AG10803 (cell line): ENCODE measurements around the gene PRRC2A.

Source experiments
- DNase-seq: peaks from one replicate; pipeline ENCODE4 v3.0.0; 2010; ENCODE audit warnings: low read depth
- H3K4me3 ChIP-seq: 2 replicates; pipeline ENCODE4 v1.5.1; 2011; ENCODE audit warnings: mild to moderate bottlenecking, low read length, control low read depth
- TF ChIP-seq, protein P1 (sequence below): conservative IDR thresholded peaks from 2 replicates; pipeline ENCODE4 v1.5.1; 2011; ENCODE audit warnings: mild to moderate bottlenecking, low read length, control low read depth, inconsistent platforms

Gene PRRC2A

DNA sequence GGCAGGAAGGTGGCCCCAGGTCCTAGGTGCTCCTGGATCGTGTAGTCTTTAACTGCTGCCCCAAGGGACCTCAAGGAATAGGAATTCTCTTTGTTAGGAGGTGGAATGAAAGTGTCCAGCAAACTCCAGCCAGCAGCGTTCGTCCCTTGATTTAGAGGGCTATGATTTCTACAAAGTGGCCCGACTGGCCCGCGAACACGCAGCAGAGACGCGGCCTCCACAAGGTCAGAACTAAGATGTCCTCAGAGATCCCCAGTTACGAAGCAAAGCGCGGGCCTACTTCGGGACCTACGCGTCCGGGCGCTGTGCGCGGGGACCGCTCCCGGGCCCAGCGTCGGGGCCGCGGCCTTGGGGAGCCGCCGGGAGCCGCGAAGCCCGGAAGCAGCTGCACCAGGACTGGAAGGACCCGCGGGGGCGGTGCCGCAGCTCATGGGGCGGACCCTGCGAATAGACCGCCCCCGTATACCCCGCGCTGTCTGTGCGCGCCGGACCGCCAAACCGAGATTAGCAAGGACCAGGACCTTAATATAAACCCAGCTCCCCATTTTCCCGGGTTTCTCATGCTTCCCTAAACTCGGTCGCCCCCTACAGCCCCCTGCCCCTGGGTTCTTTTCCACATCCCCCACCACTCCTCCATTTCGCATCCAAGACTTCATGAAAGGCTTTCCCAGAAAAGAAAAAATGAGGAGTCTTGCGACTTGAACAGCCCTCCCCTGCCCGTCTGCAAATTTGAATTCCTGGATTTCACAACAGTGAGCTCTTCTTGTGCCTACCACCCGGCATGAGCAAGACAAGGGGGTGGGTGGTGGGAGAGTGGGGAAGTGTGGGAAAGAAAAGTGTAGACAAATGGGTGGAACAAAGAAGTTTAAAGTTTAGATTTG, 40.1 kb downstream of the PRRC2A start, which contains the start of gene C6orf47:
Gene C6orf47, minus strand, starts transcription at position 398 of the 881 bp plus-strand sequence. CDS start 831 bp downstream, outside the sequence.
- peak; percentile 75 for DNase-seq
- TF ChIP-seq, protein P1, sequence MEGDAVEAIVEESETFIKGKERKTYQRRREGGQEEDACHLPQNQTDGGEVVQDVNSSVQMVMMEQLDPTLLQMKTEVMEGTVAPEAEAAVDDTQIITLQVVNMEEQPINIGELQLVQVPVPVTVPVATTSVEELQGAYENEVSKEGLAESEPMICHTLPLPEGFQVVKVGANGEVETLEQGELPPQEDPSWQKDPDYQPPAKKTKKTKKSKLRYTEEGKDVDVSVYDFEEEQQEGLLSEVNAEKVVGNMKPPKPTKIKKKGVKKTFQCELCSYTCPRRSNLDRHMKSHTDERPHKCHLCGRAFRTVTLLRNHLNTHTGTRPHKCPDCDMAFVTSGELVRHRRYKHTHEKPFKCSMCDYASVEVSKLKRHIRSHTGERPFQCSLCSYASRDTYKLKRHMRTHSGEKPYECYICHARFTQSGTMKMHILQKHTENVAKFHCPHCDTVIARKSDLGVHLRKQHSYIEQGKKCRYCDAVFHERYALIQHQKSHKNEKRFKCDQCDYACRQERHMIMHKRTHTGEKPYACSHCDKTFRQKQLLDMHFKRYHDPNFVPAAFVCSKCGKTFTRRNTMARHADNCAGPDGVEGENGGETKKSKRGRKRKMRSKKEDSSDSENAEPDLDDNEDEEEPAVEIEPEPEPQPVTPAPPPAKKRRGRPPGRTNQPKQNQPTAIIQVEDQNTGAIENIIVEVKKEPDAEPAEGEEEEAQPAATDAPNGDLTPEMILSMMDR = no peak
- peak within 1 kb of the TSS; percentile 92 for H3K4me3 ChIP-seq

DNA sequence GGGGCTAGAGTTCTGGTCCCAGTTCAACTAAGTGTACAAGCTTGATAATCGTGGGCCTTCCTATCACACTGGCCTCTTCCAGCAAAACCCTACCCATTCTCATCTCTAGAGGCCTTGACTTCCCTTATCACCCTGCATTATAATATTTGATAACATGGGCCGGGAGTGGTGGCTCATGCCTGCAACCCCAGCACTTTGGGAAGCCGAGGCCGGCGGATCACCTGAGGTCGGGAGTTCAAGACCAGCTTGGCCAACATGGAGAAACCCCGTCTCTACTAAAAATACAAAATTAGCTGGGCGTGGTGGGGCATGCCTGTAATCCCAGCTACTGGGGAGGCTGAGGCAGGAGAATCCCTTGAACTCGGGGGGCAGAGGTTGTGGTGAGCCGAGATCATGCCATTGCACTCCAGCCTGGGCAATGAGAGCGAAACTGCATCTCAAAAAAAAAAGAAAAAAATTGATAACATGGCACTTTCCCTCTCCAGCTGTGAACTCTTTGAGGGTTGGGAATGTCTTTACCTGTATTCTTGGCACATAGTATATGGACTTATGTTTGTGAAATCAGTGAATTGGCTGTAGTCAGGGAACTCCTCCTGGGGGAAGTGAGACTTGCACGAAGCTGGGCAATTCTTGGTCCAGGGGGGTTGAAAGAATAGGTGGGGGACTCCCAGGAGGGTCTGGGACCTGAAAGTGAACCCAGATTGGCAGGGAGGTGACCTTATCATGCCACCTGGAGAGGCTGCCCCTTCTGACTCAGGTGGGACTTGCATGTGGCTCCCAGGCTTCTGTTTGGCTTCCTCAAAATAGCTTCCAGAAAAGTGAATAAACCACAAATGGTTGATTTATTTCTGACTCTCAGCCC, 41.0 kb downstream of the PRRC2A start:
- peak overlapping the region; percentile 92; the same call in 1 of the 2 replicates for H3K4me3 ChIP-seq
- TF ChIP-seq, protein P1 = no peak
- DNase-seq = no peak

DNA sequence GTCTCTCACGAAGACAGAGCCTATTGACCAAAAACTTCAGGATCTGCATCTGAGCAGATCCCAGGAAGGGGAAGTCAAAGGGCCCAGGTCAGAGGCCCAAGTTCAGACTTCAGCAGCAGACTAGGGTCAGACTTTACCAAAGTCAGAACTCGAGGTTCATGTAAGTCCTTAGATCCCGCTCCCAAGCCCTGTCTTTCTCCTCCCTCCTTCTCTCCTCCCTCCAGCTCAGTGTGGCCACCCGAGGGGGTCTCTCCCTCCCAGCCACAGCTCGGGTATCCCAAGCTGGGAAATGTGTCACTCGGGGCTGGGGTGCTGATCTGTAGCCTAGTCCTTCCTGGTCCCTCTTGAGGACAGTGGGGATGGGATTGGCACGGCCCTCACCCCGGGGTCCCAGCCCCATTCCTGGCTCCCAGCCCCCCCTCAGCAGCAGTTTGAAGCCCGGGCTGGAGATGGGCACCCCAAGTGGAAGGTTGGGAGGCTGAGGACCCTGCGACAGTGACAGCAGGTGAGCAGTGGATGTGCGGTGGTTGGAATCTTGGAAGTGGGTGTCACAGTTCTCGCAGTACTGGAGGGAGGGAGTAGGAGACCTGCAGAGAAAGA, 41.7 kb downstream of the PRRC2A start:
- DNase-seq = no peak
- H3K4me3 ChIP-seq = no peak overlapping the region
- TF ChIP-seq, protein P1 = no peak

DNA sequence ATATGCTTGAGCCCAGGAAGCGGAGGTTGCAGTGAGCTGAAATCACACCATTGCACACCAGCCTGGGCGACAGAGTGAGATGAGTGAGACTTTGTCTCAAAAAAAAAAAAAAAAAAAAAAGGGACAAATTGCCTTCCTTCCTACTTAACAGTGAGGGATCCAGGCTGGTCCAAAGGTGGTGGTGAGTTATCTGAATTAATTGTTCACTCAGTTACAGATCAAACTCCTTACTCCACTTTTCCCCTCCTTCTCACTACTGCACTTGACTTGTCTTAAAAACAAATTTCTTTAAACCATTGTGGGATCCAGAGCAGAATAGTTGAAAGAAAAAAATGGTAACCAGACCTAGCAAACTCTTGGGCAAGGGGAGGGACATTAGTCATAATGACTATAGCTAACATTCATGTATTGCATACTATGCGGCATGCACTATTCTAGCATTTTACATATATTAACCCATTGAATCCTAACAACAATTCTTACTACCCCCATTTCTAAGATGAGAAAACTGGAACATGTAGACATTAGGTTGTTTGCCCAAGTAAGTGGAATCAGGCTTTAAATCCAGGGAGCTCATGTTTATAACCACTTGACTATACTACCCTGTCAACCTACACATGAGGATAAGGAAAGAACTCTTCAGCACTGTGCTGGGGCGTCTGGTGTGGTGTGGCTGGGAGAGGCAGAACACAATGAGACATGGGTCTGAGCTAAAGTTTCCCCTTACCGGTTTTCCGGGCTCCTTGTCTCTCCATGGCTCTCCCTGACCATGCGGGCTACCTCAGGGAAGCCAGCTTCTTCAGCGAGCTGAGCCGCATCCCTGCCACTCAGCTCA, 42.8 kb downstream of the PRRC2A start:
- TF ChIP-seq, protein P1 = no peak
- peak overlapping the region; percentile 98 for H3K4me3 ChIP-seq

DNA sequence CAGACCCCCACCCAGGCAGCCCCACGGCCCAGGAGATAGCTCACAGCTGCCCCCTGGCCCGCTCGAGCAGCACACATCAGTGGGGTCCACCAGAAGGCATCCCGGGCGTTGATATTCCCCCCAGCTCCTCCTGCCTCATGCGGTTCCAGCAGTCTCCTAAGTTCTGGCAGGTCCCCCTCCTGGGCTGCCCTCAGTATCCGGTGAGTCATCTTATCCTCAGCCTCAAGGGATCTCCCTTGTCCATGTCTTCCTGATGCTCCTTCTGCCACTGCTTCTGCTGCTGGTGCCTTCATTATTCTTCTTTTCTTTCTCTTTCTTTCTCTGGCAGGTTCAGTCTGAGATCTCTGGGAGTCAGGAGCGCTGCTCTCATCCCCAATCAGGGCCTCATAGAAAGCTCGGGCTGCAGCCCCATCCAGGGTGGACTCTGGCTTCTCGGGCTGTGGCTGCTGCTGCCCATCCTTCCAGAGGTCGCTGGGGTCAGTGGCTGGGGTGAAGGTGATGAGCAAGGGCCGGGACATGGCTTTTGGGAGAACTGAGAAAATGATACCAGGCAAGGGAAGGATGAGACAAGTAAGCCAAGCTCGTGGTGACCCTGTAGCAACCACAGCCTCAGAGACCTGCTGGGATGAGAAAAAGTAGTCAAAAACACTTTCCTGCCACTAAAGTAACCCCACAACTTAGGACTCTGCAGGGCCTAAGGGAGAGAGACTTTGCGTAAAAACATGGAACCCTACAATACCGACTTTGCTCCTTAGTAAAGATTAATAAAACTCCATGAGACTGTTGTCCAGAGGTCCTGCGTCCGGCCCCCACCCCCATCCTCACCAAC, 43.7 kb downstream of the PRRC2A start:
- DNase-seq = peak; percentile 80
- TF ChIP-seq, protein P1 = no peak

More for the DNA sequence above, 42.8 kb downstream of the PRRC2A start:
- no peak for DNase-seq

More for the DNA sequence above, 43.7 kb downstream of the PRRC2A start:
- H3K4me3 ChIP-seq = peak overlapping the region; percentile 98
